GM23338 (cell line): Measurements from ENCODE around the gene KRT81. TPM values are rescaled to one million over a fixed set of nuclear protein-coding genes. Genes with fewer than 3 reads are reported as not detected.

ENCODE experiments used
- ATAC-seq: fragments of 200-7000 bp; cut with Tn5 transposase; 3 replicates; pipeline ENCODE4 v1.9.1; 2020
- DNase-seq: peaks from one replicate; pipeline ENCODE4 v3.0.0-alpha.2; 2015; ENCODE audit warnings: low spot score
- H2AFZ ChIP-seq: fragments of 200-600 bp; sonication (generic); 2 replicates; pipeline ENCODE4 v1.8.0; 2016; ENCODE audit warnings: antibody characterized with exemption, mild to moderate bottlenecking, moderate library complexity
- H3F3A ChIP-seq: fragments of 200-600 bp; sonication (generic); replicated peaks from 2 replicates; pipeline ENCODE4 v1.8.0; 2017; ENCODE audit warnings: antibody characterized with exemption, mixed run types, low read depth
- H3K27ac ChIP-seq: fragments of 200-600 bp; sonication (generic); 2 replicates; pipeline ENCODE4 v1.6.1; 2016; ENCODE audit warnings: low read depth
- H3K27me3 ChIP-seq: fragments of 200-600 bp; sonication (generic); 2 replicates; pipeline ENCODE4 v1.8.0; 2016; ENCODE audit warnings: mild to moderate bottlenecking, mixed run types, moderate library complexity; ENCODE audit not compliant: insufficient read depth
- H3K36me3 ChIP-seq: fragments of 200-600 bp; sonication (generic); 2 replicates; pipeline ENCODE4 v1.8.0; 2016; ENCODE audit warnings: mild to moderate bottlenecking; ENCODE audit not compliant: insufficient read depth
- H3K4me1 ChIP-seq: fragments of 200-600 bp; sonication (generic); 2 replicates; pipeline ENCODE4 v1.8.0; 2016; ENCODE audit warnings: mild to moderate bottlenecking, moderate library complexity; ENCODE audit not compliant: insufficient read depth
- H3K4me2 ChIP-seq: fragments of 200-600 bp; sonication (generic); 2 replicates; pipeline ENCODE4 v1.7.1; 2017; ENCODE audit warnings: mixed run types
- H3K4me3 ChIP-seq: fragments of 200-600 bp; sonication (generic); 2 replicates; pipeline ENCODE4 v1.6.1; 2016; ENCODE audit warnings: mixed run types
- H3K79me2 ChIP-seq: fragments of 200-600 bp; sonication (generic); replicated peaks from 2 replicates; pipeline ENCODE4 v1.8.0; 2017; ENCODE audit warnings: mild to moderate bottlenecking; ENCODE audit not compliant: insufficient read depth
- H3K9me2 ChIP-seq: fragments of 200-600 bp; sonication (generic); 2 replicates; pipeline ENCODE4 v1.8.0; 2017; ENCODE audit not compliant: insufficient read depth
- H4K20me1 ChIP-seq: fragments of 200-600 bp; sonication (generic); replicated peaks from 2 replicates; pipeline ENCODE4 v1.8.0; 2017; ENCODE audit warnings: mild to moderate bottlenecking; ENCODE audit not compliant: insufficient read depth
- H3K27ac Mint-ChIP-seq: 2 replicates; pipeline ENCODE4 v1.8.0; 2020; ENCODE audit warnings: inconsistent platforms, mild to moderate bottlenecking, moderate library complexity, mixed read lengths
- H3K27me3 Mint-ChIP-seq: 3 replicates; pipeline ENCODE4 v1.8.0; 2022; ENCODE audit warnings: low read depth, mild to moderate bottlenecking, moderate library complexity, mixed read lengths, inconsistent platforms; ENCODE audit not compliant: insufficient read depth, poor library complexity
- H3K36me3 Mint-ChIP-seq: 3 replicates; pipeline ENCODE4 v1.8.0; 2021; ENCODE audit warnings: low read depth, mild to moderate bottlenecking, inconsistent platforms, moderate library complexity, mixed read lengths
- H3K4me1 Mint-ChIP-seq: 3 replicates; pipeline ENCODE4 v1.8.0; 2020; ENCODE audit warnings: mild to moderate bottlenecking, inconsistent platforms, mixed read lengths
- H3K4me3 Mint-ChIP-seq: 3 replicates; pipeline ENCODE4 v1.8.0; 2021; ENCODE audit warnings: moderate library complexity, mild to moderate bottlenecking, inconsistent platforms, mixed read lengths
- H3K9me3 Mint-ChIP-seq: 3 replicates; pipeline ENCODE4 v1.8.0; 2020; ENCODE audit warnings: moderate library complexity, mild to moderate bottlenecking, inconsistent platforms, mixed read lengths
- CTCF ChIP-seq, 2 experiments: fragments of 200-600 bp in 1 of 2; sonication (generic) in 1 of 2; conservative IDR thresholded peaks; 2 replicates each; pipeline versions ENCODE4 v1.5.1 to v1.6.1; 2016 to 2017; ENCODE audit warnings: antibody characterized with exemption in 2 of 2, low read depth in 2 of 2, mild to moderate bottlenecking in 2 of 2, moderate library complexity in 1 of 2
- ETS1 ChIP-seq: IDR thresholded peaks from 2 replicates; pipeline ENCODE4 v1.6.1; 2016; ENCODE audit warnings: antibody characterized with exemption
- EZH2 ChIP-seq: fragments of 200-600 bp; sonication (generic); IDR thresholded peaks from one replicate; pipeline ENCODE4 v1.8.0; 2017; ENCODE audit warnings: antibody characterized with exemption, mild to moderate bottlenecking, low read depth; ENCODE audit not compliant: unreplicated experiment
- NANOG ChIP-seq: IDR thresholded peaks from 2 replicates; pipeline ENCODE4 v1.6.1; 2016; ENCODE audit warnings: antibody characterized with exemption, borderline replicate concordance
- POLR2AphosphoS5 ChIP-seq: IDR thresholded peaks from 2 replicates; pipeline ENCODE4 v1.6.1; 2016; ENCODE audit warnings: antibody characterized with exemption, low read depth
- STAT1 ChIP-seq: IDR thresholded peaks from one replicate; pipeline ENCODE4 v1.6.1; 2016; ENCODE audit warnings: antibody characterized with exemption; ENCODE audit not compliant: unreplicated experiment
- ZNF114 ChIP-seq: fragments of 250-450 bp; sonication (Bioruptor Pico); IDR thresholded peaks from 2 replicates; pipeline ENCODE4 v1.5.0; 2020; ENCODE audit warnings: mild to moderate bottlenecking, moderate library complexity
- ZNF331 ChIP-seq: fragments of 250-450 bp; sonication (Bioruptor Pico); IDR thresholded peaks from 2 replicates; pipeline ENCODE4 v1.5.0; 2020; ENCODE audit warnings: low read depth, mild to moderate bottlenecking, moderate library complexity
- ZNF462 ChIP-seq: fragments of 250-450 bp; sonication (Bioruptor Pico); IDR thresholded peaks from 2 replicates; pipeline ENCODE4 v1.5.0; 2020; ENCODE audit warnings: mild to moderate bottlenecking, moderate library complexity
- polyA plus RNA-seq: library from polyadenylated mRNA; unstranded; fragments of >200 nt; fragmentation: Nextera tagmentation; extraction: Ambion mirVana; gene quantifications from 2 replicates; pipeline ENCODE4 v1.2.1, GENCODE V29; 2016
- total RNA-seq: library from RNA; depleted of rRNA; stranded (reverse); fragments of >200 nt; shearing (Covaris generic); gene quantifications from 2 replicates; pipeline ENCODE4 v1.2.3, GENCODE V29; 2014
- TF ChIP-seq, protein P1 (sequence below): IDR thresholded peaks from one replicate; pipeline ENCODE4 v1.6.1; 2018; ENCODE audit warnings: antibody characterized with exemption; ENCODE audit not compliant: unreplicated experiment

KRT81 gene
- total and polyA plus RNA-seq, 2 experiments from 2014 or later, result not detected

DNA sequence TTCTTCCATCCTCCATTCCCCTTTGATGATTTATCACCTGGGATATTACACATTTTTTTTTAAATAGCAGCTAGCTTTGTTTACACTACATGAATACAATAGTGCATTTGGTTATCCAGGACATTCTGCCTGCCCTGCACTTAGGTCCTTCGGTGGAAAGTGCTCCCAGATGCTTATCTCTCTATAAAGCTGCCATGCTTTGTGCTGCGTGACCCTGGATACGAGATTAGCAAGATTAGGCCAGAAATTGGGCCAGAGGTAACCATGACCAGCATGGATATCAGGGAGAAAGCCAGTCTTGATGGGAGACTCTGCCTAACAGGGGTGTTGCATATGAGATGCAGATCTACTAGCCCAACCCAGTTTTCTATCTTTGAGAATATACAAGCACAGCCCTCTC lies 42.0 kb upstream of the KRT81 start:
- Mint-ChIP-seq H3K9me3 (no peaks in the 10 kb centered on the region), H3K4me1 (peaks cover 8% of the 10 kb centered on the region; the same call in 2 of the 3 replicates), H3K27ac (no peak overlapping the region), H3K4me3 (no peak overlapping the region), H3K36me3 (no peaks in the 10 kb centered on the region), H3K27me3 (no peaks in the 10 kb centered on the region)
- Histone ChIP-seq H3K9me2 (no peaks in the 10 kb centered on the region), H3K36me3 (no peaks in the 10 kb centered on the region), H3K4me3 (no peak overlapping the region), H3K27me3 (no peaks in the 10 kb centered on the region), H3F3A (no peaks in the 10 kb centered on the region), H4K20me1 (no peaks in the 10 kb centered on the region), H3K4me2 (no peak overlapping the region), H2AFZ (no peak overlapping the region), H3K27ac (no peak overlapping the region), H3K4me1 (peaks cover 7% of the 10 kb centered on the region; the same call in 1 of the 2 replicates), H3K79me2 (no peaks in the 10 kb centered on the region)
- no peak for DNase-seq
- TF ChIP-seq STAT1 (no peak), ZNF114 (CRISPR knock-in tag) (no peak), POLR2AphosphoS5 (no peak), CTCF (conservative IDR thresholded peaks at IDR 0.05; ENCODE audit: low read depth in 2 of 2) (no peak), EZH2 (no peak), ZNF462 (no peak), ETS1 (no peak), NANOG (no peak), ZNF331 (no peak)
- TF ChIP-seq, protein P1, sequence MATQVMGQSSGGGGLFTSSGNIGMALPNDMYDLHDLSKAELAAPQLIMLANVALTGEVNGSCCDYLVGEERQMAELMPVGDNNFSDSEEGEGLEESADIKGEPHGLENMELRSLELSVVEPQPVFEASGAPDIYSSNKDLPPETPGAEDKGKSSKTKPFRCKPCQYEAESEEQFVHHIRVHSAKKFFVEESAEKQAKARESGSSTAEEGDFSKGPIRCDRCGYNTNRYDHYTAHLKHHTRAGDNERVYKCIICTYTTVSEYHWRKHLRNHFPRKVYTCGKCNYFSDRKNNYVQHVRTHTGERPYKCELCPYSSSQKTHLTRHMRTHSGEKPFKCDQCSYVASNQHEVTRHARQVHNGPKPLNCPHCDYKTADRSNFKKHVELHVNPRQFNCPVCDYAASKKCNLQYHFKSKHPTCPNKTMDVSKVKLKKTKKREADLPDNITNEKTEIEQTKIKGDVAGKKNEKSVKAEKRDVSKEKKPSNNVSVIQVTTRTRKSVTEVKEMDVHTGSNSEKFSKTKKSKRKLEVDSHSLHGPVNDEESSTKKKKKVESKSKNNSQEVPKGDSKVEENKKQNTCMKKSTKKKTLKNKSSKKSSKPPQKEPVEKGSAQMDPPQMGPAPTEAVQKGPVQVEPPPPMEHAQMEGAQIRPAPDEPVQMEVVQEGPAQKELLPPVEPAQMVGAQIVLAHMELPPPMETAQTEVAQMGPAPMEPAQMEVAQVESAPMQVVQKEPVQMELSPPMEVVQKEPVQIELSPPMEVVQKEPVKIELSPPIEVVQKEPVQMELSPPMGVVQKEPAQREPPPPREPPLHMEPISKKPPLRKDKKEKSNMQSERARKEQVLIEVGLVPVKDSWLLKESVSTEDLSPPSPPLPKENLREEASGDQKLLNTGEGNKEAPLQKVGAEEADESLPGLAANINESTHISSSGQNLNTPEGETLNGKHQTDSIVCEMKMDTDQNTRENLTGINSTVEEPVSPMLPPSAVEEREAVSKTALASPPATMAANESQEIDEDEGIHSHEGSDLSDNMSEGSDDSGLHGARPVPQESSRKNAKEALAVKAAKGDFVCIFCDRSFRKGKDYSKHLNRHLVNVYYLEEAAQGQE, result no peak
- no peak for ATAC-seq
